GF-D8 (cell line): Measurements from ENCODE around the gene PAQR4.
"Not testable (repeated sequence)": the region's sequence is repeated elsewhere in the genome, so short reads cannot be mapped to it uniquely, and the experiment has no call there.

Experiments
- DNase-seq: peaks from one replicate; lab custom pipeline; 2025; lab: John Stamatoyannopoulos, UW

PAQR4 gene

DNA sequence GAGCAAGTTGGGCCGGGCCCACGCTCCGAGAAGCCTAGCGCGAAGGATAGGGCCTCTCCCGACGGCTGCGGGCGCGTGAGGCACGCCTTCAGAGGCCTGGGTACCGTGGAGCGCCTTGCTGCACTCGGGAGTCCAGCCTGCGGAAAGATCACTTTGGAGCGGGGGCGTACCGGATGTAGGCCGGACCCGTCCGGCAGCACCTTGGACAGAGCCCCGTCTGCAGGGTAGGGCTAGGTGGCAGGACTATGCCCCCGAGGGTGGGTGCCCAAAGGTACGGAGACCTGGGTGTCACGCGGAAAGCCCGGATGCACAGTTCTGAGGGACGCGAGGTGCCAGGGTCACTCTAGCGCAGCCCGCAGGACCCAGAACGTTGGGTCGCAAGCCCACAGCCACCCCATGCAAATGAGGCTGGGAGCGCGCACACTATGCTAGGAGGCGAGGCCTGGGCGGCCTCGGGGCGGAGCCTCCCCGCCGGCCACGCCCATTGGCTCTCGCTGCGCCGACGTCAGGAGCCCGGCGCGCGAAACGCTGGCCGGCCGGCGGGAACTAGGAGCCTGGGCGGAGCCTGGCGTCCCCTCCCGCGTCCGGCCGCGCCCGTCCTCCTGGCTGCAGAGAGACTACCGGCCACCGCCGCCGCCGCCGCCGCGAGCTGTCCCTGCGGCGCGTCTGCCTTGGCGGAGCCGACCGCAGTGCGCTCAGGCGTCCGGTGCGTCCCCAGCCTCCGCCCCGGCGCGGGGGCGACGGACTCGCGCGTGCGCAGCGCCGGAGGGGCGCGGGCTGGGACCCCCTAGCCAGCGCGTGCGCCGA lies at the start of gene PAQR4:
Gene PAQR4 (plus strand): TSS at position 611 of the 807 bp plus-strand sequence. CDS start 327 bp downstream, outside the sequence.
- peak; percentile 69 for DNase-seq

DNA sequence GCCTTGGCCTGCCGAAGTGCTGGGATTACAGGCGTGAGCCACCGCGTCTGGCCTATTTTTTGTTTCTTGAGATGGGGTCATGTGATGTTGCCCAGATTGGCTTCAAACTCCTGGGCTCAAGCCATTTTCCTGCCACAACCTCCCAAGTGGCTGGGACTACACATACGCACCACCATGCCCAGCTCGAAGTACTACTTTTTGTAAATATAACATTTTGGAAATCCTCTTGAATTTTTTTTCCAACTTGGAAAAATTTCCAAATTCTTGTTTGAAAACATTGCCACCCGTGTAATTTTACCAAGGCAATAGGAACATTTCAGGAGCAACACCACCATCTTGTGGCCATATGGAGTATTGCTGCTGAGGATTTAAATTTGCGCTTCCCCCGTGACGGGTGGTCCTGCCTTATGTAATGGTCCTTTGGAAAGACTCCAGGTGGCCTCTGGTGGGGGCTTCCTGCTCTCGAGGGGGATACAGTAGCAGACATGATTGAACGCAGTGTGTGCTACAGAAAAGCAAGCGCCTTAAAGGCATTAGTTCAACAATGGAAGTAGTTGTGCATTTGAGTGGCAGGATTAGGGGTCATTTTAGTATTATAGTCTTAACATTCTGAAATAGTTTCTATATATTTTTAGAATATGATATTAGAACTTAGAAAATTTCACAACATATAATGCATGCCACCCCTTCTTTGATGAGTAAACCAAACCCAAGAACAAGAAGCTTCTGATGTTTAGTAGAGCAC lies 49.5 kb upstream of the PAQR4 start:
- no peak for DNase-seq

DNA sequence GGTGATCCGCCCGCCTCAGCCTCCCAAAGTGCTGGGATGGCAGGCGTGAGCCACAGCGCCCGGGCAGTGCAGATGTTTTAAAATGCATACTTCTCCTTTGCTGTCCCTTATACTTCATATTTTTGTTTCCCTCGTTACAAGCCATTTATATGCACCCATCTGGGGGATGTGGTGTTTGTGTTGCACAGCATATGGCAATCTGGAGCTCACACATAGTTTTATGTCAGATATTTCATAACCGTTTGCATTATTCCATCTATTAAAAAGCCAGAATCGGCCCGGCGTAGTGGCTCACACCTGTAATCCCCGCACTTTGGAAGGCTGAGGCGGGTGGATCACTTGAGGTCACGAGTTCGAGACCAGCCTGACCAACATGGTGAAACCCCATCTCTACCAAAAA lies 45.7 kb upstream of the PAQR4 start:
- no peak for DNase-seq

DNA sequence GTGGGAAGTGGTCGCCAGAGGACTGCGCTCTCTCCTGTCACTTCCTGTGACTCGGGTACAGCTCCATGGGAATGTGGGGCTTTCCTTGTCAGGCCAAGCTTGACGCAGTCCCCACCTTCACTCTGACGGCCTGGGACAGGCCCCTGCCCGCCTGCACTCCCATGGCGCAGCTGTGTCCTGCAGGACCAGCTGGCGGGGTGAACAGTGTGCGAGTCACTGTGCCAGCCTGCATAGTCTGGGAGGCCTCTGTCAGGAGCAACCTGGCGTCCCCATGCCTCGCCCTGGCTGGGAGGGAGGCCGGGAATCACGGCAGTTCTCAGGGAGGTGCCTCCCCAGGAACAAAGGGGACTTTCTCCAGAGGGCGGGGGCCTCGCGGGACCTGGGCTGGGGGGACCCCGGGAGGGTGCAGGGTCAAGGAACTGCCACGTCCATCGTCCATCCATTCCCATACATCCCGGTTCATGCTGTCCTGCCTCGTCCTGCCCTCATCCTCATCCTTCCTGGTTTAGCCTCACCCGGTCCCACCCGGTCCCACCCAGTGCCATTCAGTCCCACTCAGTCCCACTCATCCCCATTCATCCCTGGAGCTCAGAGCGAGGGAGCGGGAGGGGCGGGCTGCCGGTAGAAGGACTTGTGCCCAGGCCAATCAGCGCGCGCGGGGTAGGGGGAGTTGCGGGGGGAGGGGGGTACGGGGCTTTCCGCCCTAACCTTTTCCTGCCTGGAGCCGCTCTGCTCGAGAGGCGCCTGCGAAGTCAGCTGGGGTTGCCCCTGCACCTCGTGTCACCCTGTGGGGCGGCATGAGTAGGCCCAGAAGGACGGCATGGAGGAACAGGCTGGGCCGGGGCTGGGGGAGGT lies 44.0 kb upstream of the PAQR4 start:
- no peak for DNase-seq

GRCh38 chr16:2925951-2926649 lies 43.0 kb upstream of the PAQR4 start:
- DNase-seq = no peak

DNA sequence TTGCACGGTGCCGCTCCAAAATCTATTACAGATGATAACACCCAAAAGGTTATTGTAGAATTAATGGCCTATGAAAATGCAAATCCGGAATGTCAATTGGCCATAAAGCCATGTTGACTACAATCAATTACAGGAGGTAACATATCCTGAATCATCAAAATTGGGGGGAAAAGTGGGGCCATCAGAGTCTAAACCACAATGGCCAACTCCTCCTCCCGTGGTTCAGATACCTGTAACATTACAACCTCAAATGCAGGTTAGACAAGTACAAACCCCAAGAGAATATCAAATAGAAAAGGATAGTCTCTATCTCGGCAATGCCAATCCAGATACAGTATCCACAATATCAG lies 42.5 kb upstream of the PAQR4 start:
- no peak for DNase-seq

- DNase-seq = peak; percentile 21
Measured at GRCh38 chr16:2927010-2927646, 42.0 kb upstream of the PAQR4 start.

DNA sequence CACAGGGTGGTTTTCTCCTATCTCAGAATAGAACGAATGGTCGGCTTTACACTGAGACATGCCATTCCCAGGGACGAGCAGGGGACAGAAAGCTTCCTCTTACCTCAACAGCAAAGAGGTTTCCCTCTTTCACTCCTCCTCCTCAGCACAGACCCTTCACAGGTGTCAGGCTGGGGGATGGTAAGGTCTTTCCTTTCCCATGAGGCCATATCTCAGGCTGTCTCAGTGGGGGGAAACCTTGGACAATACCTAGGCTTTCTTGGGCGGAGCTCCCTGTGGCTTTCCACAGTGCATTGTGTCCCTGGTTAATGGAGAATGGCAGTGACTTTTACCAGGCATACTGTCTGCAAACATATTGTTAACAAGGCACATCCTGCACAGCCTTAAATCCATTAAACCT lies 41.0 kb upstream of the PAQR4 start:
- not testable (repeated sequence) for DNase-seq

- no peak for DNase-seq
Measured at GRCh38 chr16:2928796-2929195, 40.4 kb upstream of the PAQR4 start.

- DNase-seq = no peak
Measured at GRCh38 chr16:2929693-2930092, 39.5 kb upstream of the PAQR4 start.

DNA sequence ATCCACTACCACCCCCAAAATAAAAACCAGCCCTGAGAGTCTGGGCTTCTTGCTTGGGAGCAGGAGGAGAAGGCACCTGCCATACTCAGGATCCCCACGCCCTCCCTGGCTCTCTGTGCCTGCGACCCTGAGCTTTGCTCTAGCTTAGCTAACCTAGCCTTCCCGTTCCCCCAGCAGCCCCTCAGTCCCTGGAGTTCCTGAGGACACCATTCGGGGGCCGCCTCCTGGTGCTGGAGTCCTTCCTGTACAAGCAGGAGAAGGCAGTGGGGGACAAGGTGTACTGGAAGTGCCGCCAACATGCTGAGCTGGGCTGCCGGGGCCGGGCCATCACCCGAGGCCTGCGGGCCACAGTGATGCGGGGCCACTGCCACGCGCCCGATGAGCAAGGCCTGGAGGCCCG lies 38.9 kb upstream of the PAQR4 start:
- no peak for DNase-seq

DNA sequence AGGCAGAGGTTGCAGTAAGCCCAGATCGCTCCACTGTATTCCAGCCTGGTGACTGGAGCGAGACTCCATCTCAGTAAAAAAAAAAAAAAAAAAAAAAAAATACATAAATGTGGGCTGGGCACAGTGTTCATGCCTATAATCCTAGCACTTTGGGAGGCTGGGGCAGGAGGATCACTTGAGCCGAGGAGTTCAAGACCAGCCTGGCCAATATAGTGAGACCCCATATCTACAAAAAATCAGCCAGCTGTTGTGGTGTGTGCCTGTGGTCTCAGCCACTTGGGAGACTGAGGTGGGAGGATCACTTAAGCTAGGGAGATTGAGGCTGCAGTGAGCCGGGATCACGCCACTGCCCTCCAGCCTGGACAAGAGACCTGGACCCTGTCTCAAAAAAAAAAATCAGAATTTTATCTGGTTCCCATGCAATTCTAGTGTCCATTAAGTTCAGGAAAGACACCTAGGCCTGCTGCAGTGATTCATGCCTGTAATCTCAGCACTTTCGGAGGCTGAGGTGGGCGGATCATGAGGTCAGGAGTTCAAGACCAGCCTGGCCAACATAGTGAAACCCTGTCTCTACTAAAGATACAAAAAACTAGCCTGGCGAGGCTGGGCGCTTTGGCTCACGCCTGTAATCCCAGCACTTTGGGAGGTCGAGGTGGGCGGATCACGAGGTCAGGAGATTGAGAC lies 37.8 kb upstream of the PAQR4 start:
- not testable (repeated sequence) for DNase-seq

GRCh38 chr16:2933136-2933535 lies 36.0 kb upstream of the PAQR4 start:
- no peak for DNase-seq

DNA sequence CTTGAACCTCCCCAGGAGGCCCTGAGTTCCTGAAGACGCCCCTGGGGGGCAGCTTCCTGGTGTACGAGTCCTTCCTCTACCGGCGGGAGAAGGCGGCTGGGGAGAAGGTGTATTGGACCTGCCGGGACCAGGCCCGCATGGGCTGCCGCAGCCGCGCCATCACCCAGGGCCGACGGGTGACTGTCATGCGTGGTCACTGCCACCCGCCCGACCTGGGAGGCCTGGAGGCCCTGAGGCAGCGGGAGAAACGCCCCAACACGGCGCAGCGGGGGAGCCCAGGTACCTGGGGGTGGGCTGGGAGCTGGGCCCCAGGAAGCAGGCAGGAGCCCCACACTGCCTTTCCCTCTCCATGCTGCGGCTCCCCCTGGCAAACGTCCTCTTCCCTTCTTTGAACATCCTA lies 35.4 kb upstream of the PAQR4 start:
- DNase-seq = no peak

DNA sequence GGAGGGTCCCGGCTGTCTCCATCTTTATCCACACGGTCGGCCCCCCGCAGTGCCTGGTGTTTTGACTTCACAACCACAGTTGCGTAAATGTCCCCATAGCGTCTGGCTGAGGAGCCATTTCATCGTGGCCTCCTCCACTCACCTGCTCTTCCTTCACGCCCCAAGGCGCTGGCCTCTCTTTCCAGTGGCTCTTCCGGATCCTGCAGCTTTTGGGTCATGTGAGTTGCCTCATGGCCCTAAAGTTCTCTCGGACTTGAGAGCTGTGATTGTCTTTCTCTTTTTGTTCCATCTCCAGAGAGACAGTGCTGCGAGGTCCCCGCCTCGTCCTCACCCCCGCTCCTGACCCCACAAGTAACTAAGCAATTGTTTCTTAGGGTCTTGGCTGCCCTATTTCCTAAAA lies 34.7 kb upstream of the PAQR4 start:
- DNase-seq = no peak

GRCh38 chr16:2936436-2937011 lies 32.6 kb upstream of the PAQR4 start:
- DNase-seq = no peak

DNA sequence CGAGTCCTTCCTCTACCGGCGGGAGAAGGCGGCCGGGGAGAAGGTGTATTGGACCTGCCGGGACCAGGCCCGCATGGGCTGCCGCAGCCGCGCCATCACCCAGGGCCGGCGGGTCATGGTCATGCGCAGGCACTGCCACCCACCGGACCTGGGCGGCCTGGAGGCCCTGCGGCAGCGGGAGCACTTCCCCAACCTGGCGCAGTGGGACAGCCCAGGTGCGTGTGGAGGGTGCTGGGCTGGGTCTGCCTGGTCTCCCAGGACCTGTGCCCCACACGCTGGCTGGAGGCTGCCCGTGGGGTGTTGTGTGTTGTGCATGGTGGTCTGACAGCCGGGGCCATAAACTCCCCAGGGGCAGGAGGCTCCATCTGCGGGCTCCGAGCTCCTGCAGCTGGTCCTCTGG lies 32.0 kb upstream of the PAQR4 start:
- no peak for DNase-seq

GRCh38 chr16:2938206-2938605 lies 30.9 kb upstream of the PAQR4 start:
- DNase-seq = no peak

DNA sequence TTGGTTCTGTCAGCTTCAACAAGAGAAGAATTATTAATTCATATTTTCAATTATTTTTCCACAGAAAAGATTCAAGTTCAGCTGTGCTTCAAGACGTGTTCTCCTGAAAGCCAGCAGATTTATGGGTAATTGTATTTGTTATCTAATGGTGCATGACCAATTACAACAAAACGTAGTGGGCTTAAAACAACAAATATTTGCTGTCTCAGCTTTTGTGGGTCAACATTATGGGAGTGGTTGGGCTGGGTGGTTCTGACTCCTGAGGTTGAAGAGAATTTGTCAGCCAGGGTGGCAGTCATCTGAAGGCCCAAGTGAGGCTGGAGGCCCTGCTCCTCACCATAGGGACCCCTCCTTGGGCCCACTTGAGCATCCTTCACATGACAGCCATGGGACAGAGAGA lies 29.2 kb upstream of the PAQR4 start:
- no peak for DNase-seq

DNA sequence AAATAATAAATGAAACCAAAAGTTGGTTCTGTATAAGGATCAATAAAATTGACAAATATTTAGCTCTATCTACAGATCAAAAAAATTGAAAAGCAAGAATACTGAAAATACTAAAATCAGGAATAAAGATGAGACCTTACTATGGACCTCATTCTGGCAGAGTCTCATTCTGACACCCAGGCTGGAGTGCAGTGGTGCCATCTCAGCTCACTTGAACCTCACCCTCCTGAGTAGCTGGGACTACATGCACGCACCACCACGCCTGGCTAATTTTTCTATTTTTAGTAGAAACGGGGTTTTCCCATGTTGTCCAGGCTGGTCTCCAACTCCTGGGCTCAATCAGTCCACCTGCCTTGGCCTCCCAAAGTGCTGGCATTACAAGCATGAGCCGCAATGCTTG lies 27.1 kb upstream of the PAQR4 start:
- no peak for DNase-seq

- not testable (repeated sequence) for DNase-seq
Measured at GRCh38 chr16:2943716-2944115, 25.4 kb upstream of the PAQR4 start.
